Activated naive CD4-positive, alpha-beta T cell treated with Interleukin-2 at 50 U/mL for 16 hours (primary cell): ENCODE results near the gene MYORG.
"Not testable (repeated sequence)": the region's sequence is repeated elsewhere in the genome, so short reads cannot be mapped to it uniquely, and the experiment has no call there.

Experiments used
- DNase-seq: peaks from one replicate; pipeline ENCODE4 v3.0.0-alpha.2; 2020

The MYORG gene

DNA sequence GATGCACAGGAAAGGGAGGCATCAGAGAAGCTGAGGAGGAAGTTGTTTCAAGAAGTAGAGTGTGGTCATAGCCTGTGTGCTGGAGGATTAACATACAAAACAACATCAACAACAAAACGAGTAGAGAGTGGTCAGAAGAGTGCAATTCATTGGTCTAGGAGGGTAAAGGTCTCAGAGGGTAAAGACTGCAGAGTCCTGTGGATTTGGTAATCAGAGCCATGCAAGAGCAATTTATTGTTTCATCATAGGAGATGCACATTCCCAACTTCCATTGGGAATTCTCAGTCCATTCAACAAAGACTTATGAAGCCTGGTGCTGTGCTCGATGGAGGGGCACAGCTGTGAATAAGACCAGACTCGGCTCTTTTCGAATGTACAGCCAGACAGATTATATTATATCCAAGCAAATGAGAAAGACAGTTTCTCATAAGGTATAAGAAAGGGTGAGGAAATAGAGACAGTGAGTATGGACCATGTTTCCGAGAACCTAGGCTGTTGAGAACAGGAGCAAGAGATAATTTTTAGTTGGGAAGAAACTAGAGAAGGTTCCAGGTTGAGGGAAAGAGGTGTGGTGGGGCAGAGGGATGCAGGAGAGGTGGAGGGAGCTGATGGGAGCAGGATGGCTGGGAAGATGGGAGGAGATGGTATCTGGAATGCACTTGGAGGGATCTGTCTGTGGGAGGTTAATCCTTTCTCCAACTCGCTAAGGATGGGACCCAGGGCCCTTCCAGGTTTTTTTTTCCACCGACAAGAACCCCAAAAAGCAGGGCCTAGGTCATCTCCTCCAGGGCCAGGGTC lies 7.9 kb upstream of the MYORG start:
- DNase-seq = no peak

DNA sequence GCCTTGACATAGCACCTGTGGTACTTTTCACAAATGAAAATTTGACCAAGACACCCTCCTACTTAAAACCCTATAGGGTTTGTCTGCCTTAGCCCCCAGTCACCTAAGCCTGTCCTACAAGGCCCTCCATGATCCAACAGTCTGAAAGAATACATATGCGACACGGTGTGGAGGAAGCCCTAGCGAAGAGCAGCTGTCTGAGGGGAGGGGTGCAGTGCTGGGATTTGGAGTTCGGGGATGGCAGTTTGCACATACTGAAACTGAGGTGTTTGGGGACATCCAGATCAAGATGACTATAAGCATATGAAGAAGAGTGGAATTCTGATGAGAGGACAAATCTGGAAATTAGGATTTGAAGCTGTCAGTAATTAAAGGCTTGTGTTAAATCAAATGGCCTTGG lies 7.2 kb upstream of the MYORG start:
- DNase-seq = no peak

DNA sequence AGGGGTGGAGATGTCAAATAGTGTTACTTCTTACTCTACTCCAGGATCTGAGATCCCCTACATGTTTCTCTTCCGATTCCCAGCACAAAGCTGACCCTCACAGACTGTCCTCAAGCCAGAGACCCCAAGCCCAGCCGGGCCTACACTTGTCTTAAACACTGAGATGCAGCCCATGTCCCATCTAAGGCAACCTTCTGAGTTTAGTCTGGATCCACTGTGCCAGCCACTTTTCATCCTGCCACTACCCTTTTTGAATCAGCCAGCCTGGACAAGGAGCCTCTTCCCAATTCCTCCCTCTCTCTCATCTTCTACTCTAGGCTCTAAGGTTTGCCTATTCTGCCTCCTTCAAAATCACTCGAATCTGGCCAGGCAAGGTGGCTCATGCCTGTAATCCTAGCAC lies 6.2 kb upstream of the MYORG start:
- DNase-seq = no peak

- no peak for DNase-seq
Measured at GRCh38 chr9:34382054-34382453, 5.4 kb upstream of the MYORG start.

GRCh38 chr9:34381323-34381722 lies 4.6 kb upstream of the MYORG start:
- DNase-seq = no peak

DNA sequence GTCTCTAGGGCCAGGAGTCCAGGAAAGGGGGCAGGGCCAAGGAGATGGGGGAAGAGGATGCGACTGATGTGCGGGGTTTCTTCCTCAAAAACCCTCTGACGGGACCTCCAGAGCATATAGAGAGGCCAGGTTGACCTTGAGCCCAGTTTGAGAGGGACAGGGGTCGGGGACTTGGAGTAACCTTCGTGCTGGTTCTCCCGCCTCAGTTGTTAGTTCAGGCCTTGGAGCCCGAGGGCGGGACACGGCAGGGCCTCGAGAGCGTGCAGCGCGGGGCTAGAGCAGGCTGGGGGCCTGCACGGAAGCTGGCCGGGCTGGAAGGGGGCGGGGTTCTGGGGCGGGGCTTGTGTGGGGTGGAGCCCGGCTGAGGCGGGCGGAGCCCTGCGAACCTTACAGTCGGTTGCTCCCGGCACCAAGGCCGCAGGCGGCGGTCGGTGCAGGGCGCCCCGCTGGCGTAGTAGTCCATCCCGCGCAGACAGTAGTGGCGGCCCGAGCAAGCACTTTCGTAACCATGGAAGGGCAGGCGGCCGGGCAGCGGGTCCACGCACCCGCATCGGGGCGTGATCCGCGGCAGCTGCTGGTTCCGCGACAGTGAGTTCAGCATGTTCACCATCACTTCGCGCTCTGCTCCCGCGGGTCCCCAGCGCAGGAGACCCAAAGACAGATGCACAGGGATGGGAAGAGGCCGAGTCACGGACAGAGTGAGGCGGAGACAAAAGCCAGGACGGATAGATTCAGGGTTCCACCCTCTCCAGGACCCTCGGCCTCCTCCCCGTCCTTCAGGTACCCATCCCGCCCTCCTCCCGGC lies 4.0 kb upstream of the MYORG start:
- DNase-seq = peak; percentile 76

- no peak for DNase-seq
Measured at GRCh38 chr9:34380034-34380510, 3.4 kb upstream of the MYORG start.

GRCh38 chr9:34379334-34380033 lies 2.8 kb upstream of the MYORG start:
- DNase-seq = peak; percentile 92

DNA sequence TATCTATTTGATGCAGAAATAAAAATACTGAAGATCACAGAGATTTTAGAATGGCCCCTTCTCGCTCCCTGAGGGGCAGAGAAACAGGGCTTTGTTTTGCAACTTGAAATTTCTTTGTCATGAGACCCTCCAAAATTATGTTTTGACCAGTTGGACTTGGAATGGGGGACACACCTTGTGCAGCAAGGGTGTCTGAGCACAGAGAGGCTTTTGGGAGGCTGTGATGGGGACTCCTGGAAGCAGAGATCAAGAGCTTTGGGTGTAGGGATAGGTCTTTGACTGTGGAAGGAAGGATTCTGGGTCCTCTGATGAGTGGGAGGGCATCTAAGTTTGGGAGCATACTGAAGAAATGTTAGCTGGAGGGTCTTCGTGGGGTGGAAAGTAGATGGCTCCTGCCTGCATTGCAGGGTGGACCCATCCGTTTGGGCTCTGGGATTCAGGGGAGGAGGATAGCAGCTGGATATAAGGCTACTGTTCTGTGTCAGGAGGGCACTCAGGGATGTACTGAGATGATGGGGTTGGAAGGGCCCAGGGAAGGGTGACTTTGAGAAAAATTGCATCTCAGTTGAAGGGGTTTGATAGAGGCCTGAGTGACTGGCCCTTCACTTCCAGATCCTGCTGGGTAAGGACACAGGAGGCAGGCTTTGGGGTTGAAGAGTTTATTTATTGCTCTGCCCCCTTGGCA lies 1.8 kb upstream of the MYORG start:
- no peak for DNase-seq

GRCh38 chr9:34377404-34377746 lies 677 bp upstream of the MYORG start:
- no peak for DNase-seq

DNA sequence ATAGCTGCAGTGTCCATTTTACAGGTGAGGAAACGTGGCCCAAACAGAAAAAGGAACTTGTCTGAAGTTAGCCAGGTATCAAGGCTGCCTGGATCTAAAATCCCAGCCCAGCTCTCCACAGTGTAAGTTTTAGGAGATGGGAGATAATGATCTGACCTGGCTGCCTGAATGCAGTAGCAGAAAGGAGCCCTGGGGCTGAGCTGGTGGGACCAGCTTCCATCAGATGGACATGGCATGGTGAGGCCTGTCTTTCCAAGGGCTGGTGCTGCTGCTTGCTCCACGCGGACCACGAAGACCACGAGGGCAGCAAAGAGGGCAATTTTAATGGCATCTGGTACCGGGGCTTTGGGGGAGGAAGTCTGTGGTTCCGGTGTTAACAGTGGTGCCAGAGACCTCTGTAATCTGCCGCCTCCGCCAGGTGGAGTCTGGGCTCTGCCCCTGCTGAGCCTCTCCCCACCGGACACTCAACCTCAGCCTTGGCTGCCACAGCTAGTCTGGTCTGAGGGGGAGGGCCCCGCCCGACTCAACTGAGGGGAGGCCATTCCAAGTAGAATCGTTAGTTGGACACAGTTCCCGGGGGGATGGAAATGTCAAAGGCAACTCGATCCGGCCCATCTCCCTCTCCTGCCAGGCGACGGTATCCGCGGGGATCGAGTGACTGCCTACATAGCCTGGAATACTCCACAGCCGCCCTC lies 650 bp downstream of the MYORG start:
- peak; percentile 51 for DNase-seq

- no peak for DNase-seq
Measured at GRCh38 chr9:34374905-34375552, 1.7 kb downstream of the MYORG start.

GRCh38 chr9:34374339-34374738 lies 2.4 kb downstream of the MYORG start:
- DNase-seq = no peak

DNA sequence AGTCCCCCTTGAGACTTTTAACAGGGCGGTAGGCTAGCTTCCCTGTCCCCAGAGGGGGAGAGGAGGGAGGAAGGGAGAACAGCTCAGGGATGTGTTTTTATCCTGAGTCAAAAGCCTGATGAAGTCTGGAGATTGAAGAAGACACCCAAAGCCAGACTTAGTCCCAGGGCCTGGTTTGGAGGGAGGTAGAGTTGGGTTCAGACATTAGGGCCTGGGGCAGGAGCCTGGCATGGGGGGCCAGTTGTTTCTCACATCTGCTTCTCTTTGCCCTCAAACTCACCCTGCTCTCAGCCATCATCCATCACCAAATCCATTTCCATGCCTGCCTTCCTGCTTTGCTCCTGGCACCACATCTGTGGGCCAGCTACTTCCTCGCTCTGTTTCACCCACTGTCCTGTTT lies 2.9 kb downstream of the MYORG start:
- DNase-seq = no peak

DNA sequence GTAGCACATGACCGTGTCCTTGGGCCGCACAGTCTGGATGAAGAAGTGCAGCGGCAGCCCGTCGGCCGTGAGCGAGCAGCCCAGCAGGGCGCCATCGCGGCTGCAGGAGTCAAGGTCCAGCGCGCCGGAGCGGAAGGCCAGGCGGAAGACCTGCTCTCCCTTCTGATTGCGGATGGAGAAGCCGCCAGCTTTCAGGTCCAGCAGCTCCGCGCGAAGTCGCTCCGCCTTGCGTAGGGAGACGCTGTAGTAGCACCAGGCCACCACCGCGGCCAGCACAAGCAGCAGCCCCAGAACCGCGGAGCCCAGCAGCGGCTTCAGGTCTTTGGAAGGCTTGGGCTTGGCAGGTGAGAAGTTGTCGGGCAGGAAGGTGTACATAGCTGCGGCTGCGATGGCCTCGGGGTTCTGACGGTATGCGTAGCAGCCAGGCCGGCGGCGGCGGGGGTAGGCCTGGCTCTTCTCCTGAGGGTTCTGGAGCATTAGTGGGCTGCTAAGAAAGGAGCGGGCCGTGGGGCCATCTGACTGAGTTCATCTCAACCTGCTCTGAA lies 4.2 kb downstream of the MYORG start:
- DNase-seq = no peak

DNA sequence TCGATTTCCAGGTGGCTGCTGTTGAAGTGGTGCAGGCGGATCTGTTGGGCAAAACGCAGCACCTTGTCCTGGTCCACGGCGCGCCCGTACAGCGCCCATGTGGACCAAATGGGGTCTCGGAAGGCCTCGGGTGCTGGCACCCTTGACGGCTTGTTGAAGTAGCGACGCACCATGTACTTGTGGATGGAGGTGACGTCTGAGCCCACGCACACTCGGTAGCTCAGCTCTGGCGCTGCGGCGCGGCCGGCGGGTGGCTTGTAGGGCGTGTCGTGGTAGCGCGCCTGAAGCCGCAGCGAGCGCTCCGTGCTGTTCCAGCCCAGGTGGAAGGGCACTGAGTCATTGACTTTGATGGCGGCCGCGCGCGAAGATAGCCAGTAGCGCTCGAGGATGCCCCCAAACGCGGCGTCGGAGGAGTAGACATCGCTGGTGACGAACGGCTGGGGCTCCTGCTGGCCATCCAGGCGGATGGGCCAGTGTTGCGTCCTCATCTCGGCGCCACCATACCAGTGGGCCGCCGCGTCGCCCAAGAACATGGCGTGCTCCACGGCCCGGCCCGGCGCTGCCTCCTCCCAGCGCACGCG lies 4.7 kb downstream of the MYORG start:
- DNase-seq = no peak

DNA sequence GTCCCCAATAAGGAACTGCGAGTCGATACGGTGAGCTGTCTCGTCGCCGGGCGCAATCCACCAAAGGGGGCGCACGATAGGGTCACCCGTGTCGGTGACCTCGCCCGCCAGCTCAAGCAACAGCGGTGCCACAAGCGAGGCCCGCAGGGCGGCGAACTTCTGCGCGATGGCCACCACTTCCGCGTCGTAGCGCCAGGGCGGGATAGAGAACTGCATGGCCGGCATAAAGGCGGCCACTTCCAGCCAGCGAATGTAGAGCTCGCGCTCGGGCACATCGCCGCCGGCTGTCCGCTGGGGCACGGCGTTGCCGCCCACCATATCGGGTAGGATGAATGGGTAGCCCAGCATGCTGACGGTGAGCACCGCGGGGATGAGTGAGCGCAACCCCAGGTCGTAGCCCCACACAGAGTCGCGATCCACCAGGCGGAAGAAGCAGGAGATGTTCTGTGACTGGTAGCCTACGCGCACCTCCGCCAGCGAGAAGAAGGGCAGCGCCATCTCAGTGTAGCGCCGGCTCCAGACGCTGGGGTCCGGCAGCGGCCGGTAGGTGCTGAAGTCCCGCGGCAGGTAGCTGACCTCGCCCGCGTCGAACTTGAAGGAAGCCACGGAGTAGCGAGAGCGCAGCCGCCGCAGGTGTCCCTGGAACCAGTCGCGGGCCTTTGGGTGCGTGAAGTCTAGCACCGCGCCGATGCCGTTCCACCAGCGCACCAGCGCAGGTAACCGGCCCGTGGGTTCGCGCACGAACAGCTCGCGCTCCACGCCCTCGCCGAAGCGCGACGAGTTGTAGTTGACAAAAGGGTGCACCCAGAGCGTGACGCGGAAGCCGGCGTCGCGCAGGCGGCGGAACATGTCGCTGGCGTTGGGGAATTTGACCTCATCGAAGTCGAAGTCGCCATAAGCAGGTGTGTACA lies 5.5 kb downstream of the MYORG start:
- DNase-seq = peak; percentile 17

- no peak for DNase-seq
Measured at GRCh38 chr9:34370335-34370969, 6.2 kb downstream of the MYORG start.

GRCh38 chr9:34369636-34370035 lies 7.1 kb downstream of the MYORG start:
- no peak for DNase-seq

- not testable (repeated sequence) for DNase-seq
Measured at GRCh38 chr9:34368796-34369195, 7.9 kb downstream of the MYORG start.
